NCI-H128 (cell line): Measurements from ENCODE around the gene RAB20.
"Not testable (repeated sequence)": the region's sequence is repeated elsewhere in the genome, so short reads cannot be mapped to it uniquely, and the experiment has no call there.

Experiments
- DNase-seq: peaks from one replicate; lab custom pipeline; 2025; ENCODE audit not compliant: unreplicated experiment; lab: John Stamatoyannopoulos, UW

Gene RAB20

DNA sequence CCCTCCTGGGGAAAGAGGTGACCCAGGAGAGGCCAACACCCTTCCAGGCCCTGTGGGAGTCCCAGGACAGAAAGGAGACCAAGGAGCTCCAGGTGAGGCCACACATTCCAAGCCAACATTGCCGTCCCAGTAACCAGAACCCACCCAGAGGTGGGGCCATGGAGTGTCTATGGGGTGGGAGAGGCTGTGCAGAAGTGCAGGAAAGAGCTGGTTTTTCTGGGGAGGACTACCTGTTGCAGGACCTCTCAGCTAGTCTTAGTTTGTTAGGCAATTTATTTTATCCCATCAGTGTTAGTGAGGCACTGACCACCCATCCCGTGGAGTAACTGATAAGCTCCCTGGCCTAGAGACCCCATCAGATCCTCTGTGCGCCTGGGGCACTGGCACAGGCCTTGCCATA, 66.1 kb downstream of the RAB20 start:
- no peak for DNase-seq

DNA sequence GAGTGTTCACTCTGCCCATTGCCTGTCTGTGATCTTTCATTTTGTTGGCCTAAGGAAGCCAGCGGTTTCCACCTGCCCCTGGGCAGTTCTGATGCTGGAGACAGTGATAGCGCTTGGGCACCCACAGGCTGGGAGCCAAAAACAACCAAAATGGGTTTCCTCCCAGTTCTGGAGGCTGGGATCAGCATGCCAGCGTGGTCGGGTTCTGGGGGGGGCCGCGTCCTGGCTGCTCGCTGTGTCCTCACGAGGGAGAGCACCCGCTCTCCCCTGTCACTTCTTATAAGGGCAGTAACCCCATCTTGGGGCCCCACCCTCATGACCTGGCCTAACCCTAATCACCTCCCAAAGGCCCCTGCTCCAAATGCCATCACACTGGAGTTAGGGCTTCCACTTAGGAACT, 67.9 kb downstream of the RAB20 start:
- DNase-seq = no peak

DNA sequence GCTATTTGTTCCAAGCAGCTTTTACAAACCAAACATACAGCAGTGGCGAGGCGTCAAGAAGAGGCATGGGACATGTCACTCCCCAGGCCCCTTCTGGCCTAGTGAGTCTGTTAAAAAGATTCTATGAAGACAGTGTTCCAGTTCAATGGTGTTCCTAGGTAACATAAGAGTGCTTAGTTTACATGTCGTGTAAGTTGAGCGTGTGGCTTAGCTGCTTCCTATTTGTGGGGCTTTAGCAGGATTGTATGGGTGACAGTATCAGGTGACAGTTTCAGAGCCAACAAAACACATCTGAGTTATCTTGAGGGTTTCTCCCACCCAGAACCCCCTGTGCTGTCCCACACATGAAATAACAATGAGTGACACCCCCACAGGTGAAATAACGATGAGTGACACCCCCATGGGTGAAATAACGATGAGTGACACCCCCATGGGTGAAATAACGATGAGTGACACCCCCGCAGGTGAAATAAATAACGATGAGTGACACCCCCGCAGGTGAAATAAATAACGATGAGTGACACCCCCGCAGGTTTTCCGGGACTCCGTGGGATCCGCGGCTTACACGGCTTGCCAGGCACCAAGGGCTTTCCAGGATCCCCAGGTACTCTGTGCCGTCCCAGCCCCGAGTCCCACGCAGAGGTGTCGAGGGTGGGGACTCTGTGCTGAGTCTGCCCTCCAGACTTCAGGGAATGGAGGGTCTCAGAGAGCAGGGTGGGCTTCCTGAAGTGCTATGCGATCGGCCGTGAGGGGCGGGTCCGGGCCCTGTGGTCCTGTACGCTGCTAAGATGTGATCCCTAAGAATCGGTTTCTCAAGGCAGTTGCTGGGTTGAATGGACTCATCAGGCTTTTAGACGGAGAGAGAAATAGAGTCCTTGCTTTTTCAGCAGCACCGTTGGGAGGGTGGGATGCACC, 68.6 kb downstream of the RAB20 start:
- DNase-seq = no peak

DNA sequence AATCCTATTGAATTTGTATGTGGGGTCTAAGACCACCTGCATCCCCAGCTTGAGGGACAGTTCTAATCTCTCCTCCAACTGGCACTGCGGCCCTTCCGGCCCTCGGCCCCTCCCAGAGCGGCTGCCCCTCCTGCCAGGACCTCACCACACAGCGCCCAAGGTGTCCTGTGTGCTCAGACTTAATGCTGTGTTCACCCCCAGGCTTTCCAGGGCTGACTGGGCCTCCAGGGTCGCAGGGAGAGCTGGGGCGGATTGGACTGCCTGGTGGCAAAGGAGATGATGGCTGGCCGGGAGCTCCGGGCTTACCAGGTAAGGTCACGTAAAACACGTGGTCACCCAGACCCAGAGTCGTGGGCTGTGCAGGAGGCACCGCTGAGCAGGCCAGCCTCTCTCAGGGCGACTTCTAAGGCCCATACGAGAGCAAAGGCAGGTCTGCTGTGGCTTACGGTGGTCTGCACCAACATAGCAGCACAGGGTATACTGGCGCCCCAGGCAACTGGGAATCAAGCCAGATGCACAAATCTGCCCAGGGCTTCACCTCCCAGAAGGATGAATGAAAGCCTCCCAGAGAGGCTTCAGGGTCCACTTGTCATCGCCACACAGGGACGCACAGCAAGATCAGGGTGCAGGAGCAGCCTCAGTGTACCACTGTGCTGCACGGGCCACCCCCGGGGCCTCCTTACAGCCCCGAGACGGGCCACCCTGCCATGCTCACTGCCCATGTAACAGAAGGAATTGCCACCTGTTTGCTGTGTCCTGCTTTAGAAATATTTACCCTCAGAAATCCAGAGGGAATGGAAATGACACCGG, 69.4 kb downstream of the RAB20 start:
- no peak for DNase-seq

GRCh38 chr13:110490009-110490770, 71.3 kb downstream of the RAB20 start:
- no peak for DNase-seq

GRCh38 chr13:110486880-110487279, 74.6 kb downstream of the RAB20 start:
- not testable (repeated sequence) for DNase-seq

GRCh38 chr13:110486061-110486715, 75.3 kb downstream of the RAB20 start:
- DNase-seq = no peak

DNA sequence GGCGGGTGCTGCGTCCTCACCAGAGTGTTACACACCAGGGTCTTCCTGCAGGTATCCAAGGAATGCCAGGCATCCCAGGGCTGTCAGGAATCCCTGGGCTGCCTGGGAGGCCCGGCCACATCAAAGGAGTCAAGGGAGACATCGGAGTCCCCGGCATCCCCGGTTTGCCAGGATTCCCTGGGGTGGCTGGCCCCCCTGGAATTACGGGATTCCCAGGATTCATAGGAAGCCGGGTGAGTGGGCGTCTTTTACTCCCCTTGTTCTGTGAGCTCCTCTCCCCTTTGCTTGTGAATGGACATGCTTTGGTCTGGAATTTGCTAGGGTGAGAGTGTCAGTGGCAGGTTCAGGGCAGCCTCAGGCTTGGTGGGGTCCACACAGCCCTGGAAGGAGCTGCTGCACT, 75.9 kb downstream of the RAB20 start:
- DNase-seq = no peak

- no peak for DNase-seq
These were observed 77.1 kb downstream of the RAB20 start for GRCh38 chr13:110484290-110485048.

- no peak for DNase-seq
These were observed 78.0 kb downstream of the RAB20 start for GRCh38 chr13:110483386-110483968.

- no peak for DNase-seq
These were observed 81.4 kb downstream of the RAB20 start for GRCh38 chr13:110480161-110480560.

GRCh38 chr13:110479648-110480047, 81.9 kb downstream of the RAB20 start:
- no peak for DNase-seq

DNA sequence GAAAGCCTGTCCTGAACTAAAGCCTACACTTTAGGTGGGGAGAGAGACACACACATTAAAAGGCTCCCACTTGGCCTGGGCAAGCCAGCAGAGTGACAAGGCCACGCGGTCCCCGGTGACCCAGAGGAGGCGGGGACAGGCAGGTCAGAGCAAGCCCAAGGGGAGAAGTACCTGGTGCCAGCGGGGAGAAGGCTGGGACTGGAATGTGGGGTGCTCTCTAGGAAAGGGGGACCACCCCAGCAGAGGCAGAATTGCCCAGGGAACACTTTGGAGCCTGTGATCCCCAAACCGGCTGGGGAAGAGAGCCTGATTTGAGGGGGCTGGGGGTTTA, 82.3 kb downstream of the RAB20 start:
- DNase-seq = no peak

DNA sequence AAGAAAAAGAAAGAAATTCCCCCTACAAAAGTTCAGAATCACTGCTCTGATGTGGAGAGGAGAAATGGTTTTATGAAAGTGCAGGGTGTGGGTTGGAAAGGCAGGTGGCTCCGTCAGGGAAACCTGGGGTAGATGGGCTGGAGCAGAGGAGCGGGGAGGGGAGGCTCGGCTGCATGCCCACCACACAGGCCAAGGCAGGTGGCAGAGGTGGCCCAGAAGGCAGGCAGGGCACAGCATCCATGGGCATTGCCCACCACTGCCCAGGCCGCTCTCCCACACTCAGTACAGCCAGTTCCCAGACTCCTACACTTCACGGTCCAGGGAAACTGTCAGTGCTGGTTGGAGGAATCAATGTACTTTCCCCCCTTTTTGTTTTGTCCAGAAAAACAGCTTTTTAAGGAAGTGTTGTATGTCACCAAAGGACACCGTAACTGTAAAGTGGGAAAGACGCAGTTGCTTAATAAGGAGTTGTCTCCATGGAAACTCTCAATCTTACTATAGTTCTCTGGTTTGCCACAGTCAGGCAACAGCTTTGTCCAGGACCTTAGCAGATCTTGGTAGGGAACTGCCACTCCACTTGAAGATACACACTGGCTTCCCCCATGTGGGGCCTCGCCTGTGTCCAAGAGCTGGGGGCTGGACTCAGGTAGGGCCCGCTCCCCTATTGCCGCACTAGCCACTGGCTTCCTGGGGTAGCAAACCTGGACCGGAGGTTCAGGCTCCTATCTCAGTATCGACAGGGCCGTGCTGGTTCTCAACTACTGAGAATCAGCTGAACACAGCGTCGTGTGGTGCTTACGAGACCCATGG, 82.9 kb downstream of the RAB20 start:
- no peak for DNase-seq

DNA sequence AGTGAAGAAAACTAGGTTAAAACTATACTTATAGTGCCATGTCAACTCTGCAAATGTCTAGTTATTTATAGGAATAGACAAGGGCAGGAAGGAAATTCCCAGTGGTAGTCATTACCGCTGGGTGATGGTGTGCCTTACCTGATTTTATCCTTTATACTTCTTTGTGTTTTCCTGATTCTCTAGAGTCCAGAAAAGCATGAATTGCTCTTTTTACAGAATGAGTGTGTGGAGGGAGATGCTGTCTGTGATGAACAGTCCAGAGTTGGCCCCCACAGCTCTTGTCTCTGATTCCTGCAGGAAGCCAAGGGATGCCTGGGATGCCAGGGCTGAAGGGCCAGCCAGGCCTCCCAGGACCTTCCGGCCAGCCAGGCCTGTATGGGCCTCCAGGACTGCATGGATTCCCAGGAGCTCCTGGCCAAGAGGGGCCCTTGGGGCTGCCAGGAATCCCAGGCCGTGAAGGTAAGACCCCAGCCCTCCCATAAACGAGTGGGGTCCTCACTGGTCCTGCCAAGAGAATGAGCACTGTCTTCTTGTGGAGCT, 83.7 kb downstream of the RAB20 start:
- no peak for DNase-seq

DNA sequence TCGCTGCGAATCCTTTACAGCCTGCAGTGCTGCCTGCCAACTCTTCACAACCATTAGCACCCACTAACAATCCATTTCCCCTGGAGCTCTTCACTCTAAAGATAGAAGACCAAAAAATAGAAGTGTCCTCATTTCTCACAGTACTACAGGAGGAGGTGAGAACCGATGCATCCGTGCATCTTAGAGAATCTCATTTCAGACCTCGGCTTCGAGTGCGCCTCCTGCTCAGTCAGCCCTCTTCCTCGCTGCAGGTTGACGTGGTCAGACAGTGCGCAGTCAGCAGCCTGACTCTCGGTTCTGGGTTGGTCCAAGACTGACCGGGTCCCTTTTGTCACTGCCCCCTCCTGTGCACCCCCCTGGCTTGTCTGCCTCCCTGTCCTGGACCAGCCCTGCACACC, 85.3 kb downstream of the RAB20 start:
- no peak for DNase-seq

DNA sequence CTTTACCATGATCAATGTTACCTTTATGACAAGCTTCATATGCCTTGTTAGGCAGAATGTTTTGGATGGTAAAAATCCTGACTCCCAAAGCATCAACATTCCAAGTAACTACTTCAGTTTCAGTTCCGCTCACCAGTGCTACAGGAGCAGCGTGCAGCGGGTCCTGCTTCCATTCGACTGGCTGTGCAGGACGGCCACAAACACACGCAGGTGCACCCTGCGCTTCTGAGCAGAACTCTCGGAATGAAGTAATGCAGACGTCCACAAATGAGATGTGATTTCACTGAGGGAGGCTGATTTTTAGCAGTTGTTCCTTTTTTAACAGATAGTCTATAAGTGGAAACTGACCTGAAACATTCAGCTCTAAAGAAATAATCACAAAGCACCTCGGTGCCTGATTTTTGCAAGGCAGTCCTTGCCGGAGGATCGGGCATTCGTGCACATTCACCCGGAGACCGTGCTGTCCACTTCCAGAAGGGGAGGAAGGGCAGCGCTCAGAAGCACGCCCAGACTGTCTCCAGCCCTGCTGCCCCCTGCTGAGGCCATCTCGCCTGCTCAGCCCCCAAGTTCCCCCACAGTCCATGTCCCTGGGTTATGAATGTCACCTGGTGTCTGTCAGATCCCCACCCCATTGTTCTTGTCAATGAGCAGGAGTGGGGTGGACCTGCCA, 85.8 kb downstream of the RAB20 start:
- DNase-seq = no peak

DNA sequence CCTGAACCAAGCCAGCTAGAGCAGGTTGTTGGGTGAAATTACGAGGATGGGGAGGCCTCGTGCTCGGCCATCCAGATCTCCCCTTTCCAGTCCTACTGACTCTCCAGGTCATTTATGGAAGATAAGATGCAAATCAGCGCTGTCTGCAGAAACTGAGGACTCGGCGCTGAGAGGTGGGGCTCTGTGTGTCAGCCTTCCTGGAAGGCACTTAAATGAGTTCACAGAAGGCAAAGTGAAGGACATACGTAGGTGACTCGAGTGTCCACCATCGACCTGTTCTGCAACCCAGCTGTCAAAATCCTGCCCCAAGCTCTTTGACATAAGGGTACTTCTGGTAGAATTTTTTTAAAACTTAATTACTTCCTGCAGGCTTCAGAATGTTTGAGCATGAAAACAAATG, 86.4 kb downstream of the RAB20 start:
- no peak for DNase-seq
